Thyroid gland (tissue), 4 donors: Measurements from ENCODE around the gene KRTAP5-8.

Experiments
- CTCF ChIP-seq, 6 experiments: fragments of 200-600 bp in 3 of 6; fragments of 450-650 bp in 3 of 6; sonication (generic) in 3 of 6; IDR thresholded peaks; one replicate each; pipeline ENCODE4 v1.5.1; 2016 to 2019; ENCODE audit warnings: antibody characterized with exemption in 6 of 6, mild to moderate bottlenecking in 2 of 6, inconsistent platforms in 1 of 6, moderate library complexity in 1 of 6
- POLR2A ChIP-seq, 2 donors: fragments of 450-650 bp; IDR thresholded peaks; one replicate each; pipeline ENCODE4 v1.6.1; 2017; ENCODE audit warnings: antibody characterized with exemption in 2 of 2, mild to moderate bottlenecking in 2 of 2, moderate library complexity in 1 of 2

DNA sequence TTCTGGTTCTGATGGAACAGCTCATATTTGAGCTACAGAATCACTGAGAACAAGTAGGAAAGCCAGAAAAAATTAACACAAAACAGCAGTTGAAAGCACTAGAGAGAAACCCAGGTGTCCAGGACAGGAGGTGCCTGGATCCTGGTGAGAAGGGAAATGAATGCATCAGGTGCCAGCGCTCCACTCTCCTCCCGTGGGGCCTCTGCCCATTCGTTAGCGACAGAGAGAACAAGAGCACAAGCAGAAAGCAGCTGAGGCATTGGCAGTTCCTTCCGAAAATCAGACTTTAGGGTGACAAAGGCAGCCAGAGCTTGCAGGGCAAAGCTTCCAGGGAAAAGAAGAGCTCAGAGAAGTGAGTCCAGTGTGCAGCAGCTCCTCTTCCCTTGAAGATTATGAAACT is 30.7 kb upstream of the KRTAP5-8 start:
- TF ChIP-seq CTCF (IDR thresholded peaks at IDR 0.05) (no peak), POLR2A (IDR thresholded peaks at IDR 0.05) (no peak)
